Fibroblast of the aortic adventitia (primary cell): ENCODE results near the gene DOHH. TPM values are rescaled to one million over a fixed set of nuclear protein-coding genes. Genes with fewer than 3 reads are reported as not detected.
"Not testable (repeated sequence)": the region's sequence is repeated elsewhere in the genome, so short reads cannot be mapped to it uniquely, and the experiment has no call there.

ENCODE experiments used
- DNase-seq: peaks from one replicate; pipeline ENCODE4 v3.0.0-alpha.2; 2010; ENCODE audit warnings: low read depth
- H3K4me3 ChIP-seq: 2 replicates; pipeline ENCODE4 v1.5.1; 2011; ENCODE audit warnings: low read depth, mild to moderate bottlenecking, control low read depth, low read length, moderate library complexity
- total RNA-seq: library from RNA; depleted of rRNA; stranded (reverse); fragments of >200 nt; gene quantifications from 2 replicates; pipeline ENCODE4 v1.2.3, GENCODE V29; 2012; ENCODE audit warnings: low replicate concordance
- TF ChIP-seq, protein P1 (sequence below): IDR thresholded peaks from 2 replicates; pipeline ENCODE4 v1.5.1; 2011; ENCODE audit warnings: mild to moderate bottlenecking, low read length, control low read depth, inconsistent platforms; ENCODE audit not compliant: insufficient read depth

DOHH gene
- total RNA-seq, 1 donor, result 6.5 TPM

DNA sequence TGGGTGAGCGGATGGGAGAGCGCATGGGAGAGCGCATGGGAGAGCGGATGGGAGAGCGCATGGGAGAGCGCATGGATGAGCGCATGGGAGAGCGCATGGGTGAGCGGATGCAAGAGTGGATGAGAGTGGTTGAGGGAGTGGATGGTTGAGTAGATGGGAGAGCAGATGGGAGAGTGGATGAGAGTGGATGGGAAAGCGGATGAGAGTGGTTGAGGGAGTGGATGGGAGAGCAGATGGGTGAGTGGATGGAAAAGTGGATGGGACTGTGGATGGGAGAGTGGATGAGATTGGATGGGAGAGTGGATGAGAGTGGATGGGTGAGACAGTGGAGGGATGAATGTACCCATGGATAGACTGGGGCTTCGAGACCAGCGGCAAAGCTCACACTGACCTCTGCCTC, 29.9 kb upstream of the DOHH start:
- no peak for DNase-seq
- no peak overlapping the region for H3K4me3 ChIP-seq
- TF ChIP-seq, protein P1, sequence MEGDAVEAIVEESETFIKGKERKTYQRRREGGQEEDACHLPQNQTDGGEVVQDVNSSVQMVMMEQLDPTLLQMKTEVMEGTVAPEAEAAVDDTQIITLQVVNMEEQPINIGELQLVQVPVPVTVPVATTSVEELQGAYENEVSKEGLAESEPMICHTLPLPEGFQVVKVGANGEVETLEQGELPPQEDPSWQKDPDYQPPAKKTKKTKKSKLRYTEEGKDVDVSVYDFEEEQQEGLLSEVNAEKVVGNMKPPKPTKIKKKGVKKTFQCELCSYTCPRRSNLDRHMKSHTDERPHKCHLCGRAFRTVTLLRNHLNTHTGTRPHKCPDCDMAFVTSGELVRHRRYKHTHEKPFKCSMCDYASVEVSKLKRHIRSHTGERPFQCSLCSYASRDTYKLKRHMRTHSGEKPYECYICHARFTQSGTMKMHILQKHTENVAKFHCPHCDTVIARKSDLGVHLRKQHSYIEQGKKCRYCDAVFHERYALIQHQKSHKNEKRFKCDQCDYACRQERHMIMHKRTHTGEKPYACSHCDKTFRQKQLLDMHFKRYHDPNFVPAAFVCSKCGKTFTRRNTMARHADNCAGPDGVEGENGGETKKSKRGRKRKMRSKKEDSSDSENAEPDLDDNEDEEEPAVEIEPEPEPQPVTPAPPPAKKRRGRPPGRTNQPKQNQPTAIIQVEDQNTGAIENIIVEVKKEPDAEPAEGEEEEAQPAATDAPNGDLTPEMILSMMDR, result no peak

DNA sequence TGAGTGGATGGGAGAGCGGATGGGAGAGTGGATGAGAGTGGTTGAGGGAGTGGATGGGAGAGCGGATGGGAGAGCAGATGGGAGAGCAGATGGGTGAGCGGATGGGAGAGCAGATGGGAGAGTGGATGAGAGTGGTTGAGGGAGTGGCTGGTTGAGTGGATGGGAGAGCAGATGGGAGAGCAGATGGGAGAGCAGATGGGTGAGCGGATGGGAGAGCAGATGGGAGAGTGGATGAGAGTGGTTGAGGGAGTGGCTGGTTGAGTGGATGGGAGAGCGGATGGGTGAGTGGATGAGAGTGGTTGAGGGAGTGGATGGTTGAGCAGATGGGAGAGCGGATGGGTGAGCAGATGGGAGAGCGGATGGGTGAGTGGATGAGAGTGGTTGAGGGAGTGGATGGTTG, 28.8 kb upstream of the DOHH start:
- not testable (repeated sequence) for H3K4me3 ChIP-seq, DNase-seq

DNA sequence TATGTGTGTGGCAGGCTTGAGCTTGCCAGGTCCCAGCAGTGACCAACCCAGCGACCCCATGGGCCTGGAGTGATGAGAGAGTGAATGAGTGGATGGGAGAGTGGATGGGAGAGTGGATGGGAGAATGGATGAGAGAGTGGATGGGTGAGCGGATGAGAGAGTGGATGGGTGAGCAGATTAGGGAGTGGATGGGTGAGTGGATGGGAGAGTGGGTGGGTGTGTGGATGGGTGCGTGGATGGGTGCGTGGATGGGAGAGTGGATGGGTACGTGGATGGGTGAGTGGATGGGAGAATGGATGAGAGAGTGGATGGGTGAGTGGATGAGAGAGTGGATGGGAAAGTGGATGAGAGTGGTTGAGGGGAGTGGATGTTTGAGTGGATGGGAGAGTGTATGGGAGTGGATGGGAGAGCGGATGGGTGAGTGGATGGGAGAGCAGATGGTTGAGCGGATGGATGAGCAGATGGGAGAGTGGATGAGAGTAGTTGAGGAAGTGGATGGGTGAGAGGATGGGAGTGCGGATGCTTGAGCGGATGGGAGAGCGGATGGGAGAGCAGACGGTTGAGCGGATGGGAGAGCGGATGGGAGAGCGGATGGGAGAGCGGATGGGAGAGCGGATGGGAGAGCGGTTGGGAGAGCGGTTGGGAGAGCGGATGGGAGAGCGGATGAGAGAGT, 28.2 kb upstream of the DOHH start:
- no peak for DNase-seq
- TF ChIP-seq, protein P1, result no peak
- H3K4me3 ChIP-seq, result no peak overlapping the region

DNA sequence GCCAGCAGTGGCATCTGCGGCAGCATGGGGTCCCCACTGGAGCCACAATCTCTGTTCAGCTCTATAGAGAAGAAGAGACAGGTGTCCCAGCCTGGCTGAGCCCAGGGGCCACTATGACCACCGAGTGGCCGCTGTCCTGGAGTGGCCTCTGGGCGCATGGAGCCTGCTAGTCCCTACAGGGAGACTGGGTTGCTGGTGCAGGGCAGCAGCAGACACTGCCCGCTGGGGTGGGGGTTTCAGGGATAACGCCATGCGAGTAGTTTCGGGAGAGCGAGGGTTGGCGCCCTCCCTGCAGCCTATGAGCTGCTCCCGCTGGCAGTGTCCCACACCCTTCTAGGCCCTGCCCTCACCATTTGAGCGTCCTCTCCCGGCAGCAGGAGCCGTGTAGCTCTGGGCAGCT, 27.6 kb upstream of the DOHH start:
- TF ChIP-seq, protein P1, result no peak
- no peak for DNase-seq
- no peak overlapping the region for H3K4me3 ChIP-seq

DNA sequence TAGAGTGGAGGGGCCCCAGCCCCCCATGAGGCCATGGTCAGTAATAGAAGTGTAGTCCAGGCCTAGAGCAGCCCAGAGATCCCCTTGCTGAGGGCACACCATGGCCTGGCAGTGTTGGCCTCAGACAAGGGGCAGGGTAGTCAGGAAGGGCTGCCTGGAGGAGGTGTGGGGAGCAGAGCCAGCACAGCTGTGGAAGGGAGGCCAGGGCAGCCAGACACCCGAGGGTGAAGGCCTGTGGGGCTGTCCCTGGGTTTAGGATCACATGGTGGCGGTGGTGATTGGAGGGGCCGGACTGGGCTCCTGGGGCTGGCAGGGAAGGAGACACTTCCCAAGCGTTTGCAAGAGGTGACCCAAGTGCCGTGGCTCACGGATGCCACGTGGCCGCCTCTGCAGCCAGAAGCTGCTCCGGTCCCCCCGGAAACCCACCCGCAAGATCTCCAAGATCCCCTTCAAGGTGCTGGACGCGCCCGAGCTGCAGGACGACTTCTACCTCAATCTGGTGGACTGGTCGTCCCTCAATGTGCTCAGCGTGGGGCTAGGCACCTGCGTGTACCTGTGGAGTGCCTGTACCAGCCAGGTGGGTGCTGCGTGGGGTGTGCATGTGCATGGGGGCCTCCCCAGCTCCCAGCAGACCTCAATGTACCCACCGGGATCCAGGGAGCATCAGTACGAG, 26.9 kb upstream of the DOHH start:
- no peak overlapping the region for H3K4me3 ChIP-seq
- DNase-seq, result no peak
- TF ChIP-seq, protein P1, result no peak

DNA sequence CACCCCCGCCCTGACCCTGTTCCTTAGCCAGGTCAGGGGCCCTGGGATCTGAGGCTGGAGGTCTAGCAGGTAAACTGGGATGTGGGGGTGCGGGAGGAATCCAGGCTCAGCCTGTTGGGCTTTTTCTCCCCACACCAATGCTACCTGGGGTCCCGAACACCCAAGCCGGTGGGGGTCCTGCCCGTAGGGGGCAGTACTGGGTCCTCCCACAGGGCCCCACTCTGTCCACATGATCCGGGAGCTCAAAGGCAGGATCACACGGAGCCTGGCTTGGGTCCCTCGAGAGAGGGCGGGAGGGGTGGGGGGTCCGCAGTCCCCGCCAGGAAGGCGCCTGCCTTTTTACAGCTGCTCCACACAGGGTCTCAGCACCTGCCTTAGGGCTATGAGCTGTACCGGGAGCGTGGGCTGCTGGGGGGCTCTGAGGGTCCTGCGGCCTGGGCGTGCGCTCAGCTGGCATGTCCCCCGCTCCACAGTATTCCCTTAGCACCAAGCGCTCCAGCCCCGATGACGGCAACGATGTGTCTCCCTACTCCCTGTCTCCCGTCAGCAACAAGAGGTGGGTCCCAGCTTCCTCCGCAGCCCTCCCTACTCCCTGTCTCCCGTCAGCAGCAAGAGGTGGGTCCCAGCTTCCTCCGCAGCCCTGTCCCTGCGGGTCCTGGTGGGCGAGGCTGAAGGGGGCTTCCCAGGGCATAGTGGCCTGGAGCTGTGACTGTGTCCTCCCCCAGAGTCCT, 26.2 kb upstream of the DOHH start:
- no peak for DNase-seq
- H3K4me3 ChIP-seq, result no peak overlapping the region
- TF ChIP-seq, protein P1, result peak; percentile 19

DNA sequence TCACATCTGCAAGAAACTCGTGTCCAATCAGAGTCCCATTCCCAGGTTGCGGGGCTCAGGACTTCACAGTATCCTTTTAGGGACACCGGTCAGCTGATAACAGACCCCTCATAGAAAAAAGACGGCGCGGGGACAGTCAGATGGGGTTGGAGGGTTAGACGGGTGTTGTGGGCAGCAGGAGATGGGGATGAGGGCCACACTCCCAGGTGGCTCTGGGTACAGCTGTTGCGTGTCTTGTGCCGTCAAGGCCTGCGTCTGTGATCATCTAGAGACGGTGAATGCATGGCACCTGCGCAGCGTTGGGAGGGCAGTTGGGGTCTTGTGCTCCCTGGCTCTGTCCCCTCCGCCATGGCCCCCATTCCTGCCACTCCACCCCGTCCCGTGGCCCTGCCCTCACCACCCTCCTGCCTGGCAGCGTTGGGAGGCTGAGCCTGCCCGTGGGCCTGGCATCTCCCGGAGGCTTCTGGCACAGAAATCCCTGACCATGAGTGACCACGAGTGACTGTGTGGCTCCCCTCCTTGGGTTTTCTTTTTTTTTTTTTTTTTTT, 24.5 kb upstream of the DOHH start:
- TF ChIP-seq, protein P1, result no peak
- no peak overlapping the region for H3K4me3 ChIP-seq
- no peak for DNase-seq
